HG03354 (cell line): ENCODE measurements around the gene CC2D2B.
"Not testable (repeated sequence)": the region's sequence is repeated elsewhere in the genome, so short reads cannot be mapped to it uniquely, and the experiment has no call there.

Source experiments
- ATAC-seq: cut with Tn5 transposase; IDR thresholded peaks from one replicate; pipeline ENCODE4 v1.9.1; 2021; ENCODE audit warnings: mild to moderate bottlenecking; ENCODE audit not compliant: unreplicated experiment, poor library complexity, severe bottlenecking

CC2D2B gene, protein sequence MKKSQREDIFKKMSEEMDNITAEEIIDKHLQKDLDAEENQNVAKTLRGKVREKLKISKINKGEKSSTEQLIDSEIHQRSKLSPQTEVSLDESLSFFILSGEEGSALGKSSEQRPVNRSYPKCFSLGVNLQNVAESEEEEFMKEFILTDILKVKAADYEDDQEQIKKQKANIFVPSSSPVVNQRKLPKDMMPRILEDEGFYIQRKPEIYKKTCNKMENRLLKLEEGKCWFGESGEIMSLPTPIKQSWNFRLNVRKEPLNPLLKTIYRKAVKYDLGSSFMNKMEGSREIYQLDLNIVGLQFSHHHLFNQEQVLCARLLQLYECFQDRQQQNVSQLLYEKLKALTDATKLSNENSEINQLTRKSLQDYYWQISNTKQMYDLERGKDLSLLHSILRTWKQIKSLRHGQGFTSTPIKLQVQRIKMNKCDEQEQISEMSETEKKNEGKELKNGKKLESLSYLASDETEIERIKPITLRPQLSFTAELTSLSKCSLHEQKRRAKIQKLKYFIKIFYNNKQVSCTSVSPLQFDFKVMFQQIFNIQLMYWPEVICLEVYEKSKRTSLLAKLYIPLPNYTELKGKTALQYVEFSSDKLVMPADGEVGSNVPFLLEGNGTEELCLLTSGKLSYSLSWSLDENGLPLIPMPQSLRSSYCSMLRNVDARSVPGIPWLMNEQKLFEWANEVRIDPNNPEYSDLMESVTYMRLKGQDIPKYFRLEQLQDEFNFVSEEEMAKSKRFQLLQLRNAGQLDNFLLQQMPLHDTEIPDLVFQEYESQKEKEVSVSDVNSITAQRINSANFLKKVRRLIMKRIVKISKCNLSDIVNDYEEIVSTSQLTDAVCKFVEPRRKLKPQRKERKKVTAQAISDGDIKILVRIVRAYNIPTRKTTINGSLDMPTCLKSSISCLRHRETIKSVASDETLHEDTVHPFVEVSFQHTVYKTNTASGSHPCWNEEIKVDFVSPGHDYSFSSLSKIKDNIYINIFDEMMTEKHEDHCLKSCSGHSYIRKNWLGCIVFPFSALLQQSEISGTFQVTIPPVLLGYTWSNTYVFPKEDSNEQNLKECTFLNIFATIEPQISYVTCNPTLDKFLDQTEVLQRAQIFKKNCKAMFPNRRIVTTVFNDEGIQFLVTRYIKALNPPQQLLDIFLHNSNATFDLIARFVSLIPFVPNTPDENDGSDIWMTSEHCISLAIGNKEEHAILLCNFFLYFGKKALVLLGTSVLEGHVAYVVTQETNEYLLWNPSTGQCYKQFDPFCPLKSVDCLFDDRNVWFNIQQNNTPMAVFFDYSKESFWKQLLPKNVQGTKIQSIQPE (N-terminal part only)

DNA sequence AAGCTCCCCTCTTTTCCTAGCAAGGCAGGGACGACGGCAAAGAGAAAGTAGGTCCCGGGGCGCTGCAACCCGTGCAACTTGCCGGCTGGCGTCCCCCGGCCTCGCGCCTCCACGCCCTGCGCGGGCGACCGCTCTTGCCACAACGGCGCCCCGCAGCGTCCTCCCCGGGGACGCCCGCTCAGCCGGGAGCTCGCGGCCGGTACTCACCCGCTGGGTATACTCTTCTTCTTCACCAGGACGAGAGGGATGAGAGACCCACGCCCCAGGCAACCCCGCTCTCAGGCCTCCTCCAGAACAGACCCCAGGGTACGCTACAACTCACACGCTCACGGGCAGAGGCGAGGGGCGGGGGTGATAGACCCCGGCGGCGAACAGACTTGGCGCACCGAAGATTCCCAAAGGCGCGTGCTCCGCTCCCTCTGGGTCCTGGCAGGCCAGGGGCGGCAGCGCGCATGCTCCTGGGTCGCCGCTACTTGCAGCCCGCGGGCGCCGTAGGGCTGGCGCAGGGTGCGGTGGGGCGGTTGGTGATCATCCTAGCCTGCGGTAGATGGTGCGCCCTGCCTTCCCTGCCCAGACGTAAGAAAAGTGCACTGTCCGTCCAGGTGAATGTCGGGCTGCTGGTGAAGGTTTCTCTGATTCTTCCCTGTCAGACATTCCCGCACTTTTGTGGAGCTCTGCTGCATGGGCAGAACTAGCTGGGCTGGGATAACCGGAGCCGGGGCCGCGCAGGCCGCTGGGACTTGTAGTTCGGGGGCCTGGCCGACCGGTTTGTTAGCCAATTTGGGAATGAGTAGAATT lies at the start of gene CC2D2B:
TSS of gene CC2D2B (plus strand) at position 520 of the 798 bp plus-strand sequence. CDS start 3,349 bp downstream, outside the sequence.
- ATAC-seq = peak; percentile 86

DNA sequence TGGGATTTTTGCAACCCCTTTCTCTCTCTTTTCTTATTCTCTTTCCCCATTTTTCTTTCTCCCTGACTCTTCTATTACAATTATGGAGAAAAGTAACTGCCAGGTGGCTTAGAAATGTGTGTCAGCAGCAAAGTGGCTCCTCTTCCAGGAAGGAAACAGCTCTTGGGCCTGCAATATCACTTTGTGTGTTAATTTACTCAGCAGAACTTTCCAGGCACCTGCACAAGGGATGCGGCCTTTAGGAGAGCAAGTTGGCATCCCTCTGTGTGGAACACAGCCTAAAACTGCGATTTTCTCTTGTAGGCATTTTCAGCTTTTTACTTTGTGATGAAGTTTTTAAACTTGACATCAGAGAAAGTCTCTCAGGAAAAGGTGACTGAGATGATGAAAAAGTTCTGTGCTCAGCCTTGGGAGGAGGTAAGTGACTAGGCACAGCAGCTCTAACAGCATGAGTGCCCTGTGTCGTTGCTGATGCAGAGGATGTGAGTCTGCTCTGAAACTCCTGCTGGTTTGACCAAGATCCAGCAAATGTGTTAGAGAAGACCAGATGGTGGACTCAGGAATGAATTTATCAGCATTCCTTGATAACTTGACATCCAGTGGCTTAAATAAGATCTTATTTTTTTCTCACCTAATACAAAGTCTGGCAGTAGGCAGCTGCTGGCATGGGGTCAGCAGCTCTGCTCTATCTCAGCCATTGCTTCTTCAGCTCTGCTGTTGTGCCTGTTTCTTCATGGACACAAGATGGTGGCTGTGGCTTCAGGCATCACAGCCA lies 47.4 kb upstream of the CC2D2B start:
- ATAC-seq = no peak

DNA sequence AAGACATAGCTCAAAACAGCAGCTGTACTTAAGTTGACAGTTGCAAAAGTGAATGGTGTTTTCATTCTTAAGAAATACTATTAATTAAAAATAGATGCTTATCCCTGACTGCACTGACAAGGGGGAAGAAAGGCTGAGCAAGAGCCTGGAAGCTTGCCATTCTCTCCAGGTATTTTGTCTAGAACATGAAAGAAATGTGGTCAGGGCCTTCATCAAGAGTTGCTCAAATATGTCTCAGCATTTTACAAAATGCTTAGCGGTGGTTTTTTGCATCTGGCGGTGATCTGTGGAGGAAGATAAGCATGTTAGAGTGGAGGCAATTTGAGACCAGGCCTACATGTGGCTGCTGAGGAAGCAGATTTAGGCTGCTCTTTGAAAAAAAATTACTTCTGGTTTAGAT lies 46.4 kb upstream of the CC2D2B start:
- ATAC-seq = no peak

DNA sequence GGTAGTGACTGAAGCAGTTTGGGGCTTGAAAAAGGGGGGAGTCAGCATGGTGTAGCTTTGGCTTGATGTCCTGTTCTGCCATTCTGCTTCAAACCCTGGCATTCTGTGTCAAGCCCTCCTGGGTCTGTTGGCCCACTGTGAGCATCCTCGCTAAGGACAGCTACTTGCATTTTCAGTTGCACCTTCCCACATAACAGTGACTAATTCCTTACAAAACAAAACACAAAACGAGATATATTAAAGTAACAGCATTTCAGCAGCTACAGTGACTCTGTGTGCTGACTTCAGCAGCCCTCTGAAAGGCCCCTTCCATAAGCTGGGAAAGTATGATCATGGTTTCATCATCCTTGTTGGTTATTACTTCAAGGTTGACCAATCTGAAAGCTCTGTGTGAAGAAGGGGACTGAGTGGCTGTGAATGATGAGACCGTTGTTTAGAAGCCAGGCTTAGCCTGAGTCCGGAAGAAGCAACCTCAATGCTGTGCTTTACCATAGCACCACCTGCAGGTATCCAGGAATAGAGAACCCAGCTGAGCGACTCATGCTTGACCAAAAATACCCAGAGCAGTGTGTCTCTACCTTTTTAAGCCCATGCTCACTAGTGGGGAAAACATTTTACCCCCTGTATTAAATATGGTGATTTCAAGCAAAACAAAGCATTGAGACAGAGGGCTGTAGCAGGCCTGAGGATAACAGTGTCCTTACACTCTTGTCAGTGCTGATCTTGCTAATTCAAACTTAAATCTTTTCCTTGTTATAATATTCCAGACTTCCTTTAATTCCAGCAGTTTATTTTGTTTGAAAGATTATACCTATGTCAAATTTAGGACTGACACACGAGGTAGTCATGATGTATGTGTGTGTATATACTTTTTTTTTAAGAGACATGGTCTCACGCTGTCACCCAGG lies 42.6 kb upstream of the CC2D2B start:
- peak; percentile 95 for ATAC-seq

DNA sequence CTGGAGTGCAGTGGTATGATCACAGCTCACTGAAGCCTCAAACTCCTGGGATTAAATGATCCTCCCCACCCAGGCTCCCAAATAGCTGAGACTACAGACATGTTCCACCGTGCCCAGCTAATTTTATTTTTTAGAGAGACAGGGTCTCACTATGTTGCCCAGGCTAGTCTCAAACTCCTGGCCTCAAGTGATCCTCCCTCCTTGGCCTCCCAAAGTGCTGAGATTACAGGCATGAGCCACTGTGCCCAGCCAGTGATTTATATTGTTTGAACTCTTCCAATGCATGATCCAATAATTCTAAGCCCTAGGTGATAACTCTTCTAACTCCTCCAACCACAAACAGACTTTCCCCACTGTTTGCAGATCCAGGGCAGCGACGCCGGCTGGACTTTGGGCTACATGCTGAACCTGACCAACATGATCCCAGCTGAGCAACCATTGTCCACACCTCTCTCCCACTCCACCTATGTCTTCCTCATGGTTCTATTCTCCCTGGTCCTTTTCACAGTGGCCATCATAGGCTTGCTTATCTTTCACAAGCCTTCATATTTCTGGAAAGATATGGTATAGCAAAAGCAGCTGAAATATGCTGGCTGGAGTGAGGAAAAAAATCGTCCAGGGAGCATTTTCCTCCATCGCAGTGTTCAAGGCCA lies 41.8 kb upstream of the CC2D2B start:
- no peak for ATAC-seq

DNA sequence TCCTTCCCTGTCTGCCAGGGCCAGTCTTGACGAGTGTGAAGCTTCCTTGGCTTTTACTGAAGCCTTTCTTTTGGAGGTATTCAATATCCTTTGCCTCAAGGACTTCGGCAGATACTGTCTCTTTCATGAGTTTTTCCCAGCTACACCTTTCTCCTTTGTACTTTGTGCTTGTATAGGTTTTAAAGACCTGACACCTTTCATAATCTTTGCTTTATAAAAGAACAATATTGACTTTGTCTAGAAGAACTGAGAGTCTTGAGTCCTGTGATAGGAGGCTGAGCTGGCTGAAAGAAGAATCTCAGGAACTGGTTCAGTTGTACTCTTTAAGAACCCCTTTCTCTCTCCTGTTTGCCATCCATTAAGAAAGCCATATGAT lies 41.3 kb upstream of the CC2D2B start:
- no peak for ATAC-seq

DNA sequence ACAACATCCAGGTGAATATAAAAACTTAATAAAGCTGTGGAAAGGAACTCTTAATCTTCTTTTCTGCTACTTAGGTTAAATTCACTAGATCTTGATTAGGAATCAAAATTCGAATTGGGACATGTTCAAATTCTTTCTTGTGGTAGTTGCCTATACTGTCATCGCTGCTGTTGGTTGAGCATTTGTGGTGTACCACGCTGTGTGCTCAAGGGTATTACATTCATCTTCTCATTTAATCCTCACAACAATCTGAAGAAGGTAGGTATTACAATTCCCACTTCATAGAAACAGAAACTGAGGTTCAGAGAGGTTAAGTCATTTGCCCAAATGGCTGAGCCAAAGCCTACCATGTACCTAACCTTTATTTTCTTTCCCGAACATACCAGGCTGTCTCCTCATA lies 39.9 kb upstream of the CC2D2B start:
- ATAC-seq = no peak

DNA sequence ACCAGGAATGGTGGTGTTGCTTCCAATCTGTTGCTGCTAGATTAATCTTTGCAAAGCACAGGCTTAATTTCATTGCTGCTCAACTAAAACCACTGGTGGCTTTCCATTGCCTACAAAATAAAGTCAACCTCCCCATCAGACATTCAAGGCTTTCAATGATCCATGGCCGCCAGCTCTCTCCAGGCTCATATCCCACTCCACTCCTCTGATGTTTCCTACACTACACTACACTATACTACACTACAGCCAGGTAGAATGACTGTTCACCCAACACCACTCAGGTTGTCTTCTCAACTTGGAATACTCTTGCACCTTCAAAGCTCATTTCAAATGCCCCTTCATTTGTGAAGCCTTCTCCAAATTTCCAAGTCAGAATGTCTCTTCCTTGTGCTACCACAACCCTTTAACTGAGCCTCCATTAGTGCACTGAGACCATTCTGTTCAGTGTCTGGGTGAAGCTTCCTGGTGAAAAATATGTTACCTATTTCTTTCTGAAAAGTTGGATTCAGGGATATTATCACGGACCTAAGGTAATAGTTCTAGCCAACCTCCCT lies 35.5 kb upstream of the CC2D2B start:
- ATAC-seq = no peak

DNA sequence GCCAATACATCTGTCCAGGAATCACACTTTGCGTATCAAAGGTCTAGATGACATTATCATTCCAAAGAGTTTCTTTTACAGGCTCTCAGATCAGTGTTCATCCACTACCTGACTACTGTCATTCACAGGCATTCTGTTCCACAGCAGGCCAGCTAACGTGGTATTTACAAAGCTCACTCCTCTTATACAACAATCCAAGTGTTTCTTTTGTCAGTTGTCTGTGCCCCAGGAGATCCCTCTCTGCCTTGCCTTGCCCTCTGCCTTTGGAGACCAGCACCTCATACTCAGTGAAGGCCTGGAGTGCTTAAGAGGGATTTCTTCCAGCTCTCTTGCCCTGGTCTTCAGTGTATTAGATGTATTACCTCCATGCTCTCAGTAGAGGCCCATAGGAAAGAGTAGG lies 34.6 kb upstream of the CC2D2B start:
- no peak for ATAC-seq

DNA sequence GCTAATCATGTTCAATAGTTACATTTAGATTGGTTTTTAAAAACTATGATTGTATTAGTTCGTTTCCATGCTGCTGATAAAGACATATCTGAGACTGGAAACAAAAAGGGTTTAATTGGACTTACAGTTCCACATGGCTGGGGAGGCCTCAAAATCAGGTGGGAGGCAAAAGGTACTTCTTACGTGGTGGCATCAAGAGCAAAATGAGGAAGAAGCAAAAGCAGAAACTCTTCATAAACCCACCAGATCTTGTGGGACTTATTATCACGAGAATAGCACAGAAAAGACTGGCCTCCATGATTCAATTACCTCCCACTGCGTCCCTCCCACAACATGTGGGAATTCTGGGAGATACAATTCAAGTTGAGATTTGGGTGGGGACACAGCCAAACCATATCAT lies 34.1 kb upstream of the CC2D2B start:
- ATAC-seq = no peak

DNA sequence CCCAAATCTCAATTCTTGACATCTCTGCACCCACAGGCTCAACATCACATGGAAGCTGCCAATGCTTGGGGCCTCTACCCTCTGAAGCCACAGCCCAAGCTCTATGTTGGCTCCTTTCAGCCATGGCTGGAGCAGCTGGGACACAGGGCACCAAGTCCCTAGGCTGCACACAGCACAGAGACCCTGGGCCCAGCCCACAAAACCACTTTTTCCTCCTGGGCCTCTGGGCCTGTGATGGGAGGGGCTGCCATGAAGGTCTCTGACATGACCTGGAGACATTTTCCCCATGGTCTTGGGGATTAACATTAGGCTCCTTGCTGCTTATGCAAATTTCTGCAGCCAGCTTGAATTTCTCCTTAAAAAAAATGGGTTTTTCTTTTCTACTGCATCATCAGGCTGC lies 33.0 kb upstream of the CC2D2B start:
- not testable (repeated sequence) for ATAC-seq

DNA sequence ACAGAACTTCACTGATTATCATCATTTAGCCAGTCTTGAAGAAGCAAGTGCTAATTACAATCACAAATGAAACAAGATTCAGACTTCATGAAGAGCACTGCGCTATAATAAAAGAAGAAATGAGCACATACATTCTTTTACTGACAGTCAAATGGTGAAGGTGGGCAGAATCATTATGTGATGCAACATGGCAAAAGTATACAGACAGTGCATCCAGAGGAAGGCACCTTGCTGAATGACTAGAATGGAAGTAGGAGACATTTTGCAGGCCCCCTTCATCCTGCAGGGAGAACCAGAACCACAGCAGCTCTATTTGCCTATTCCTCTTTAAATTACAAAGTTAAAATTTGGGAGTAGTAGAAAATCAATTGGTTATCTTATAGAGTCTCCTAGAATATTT lies 31.0 kb upstream of the CC2D2B start:
- ATAC-seq = no peak

DNA sequence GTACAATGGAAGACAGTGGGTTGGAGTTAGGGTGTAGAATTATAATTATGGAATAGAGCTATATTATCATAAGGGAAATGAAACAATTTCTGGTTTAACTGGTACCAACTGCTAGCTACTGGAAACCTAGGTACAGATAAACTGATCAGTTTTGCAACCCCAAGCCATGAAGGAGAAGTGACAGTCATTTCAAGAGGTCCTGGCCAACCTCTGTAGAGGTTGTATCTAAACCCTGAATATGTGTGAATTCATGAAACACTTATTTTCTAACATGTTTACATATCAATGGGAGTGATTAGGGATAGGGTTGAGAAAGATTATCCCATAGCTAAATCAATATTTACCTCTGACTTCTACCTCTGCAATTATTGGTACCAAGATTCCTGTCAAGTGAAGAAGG lies 29.9 kb upstream of the CC2D2B start:
- ATAC-seq = no peak

DNA sequence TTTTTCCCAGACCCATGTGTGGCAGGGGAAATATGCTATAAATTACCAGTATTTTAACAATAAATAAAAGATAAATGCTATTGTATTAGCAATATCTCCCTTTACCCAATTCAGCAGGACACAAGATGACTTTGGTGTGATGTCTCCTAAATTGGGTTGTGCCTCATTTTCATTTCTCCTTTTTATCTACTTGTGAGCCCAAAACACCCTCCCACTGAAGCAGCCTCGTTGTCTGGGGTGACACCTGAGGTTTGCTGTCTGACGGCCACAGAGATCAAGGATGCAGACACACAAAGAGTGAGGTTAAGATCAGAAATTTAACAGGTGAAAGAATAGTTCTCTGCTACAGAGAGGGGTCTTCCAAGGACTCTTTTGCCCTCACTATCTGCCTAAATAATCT lies 27.1 kb upstream of the CC2D2B start:
- no peak for ATAC-seq

DNA sequence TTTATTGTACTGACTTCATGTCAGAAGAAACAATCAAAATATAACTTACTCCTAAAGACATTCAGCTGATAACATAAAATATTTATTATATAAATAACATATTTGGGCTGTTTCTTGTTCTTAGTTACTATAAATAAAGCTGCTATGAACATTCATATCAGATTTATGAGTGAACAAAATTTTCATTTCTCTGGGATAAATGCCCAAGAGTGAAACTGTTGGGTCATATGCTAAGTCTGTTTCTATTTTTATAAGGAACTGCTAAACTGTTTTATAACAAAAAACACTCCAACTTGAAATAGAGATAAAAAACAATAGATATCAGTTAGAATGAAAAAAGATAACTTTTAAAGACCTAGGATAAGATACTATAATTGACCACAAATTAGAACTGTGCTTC lies 26.5 kb upstream of the CC2D2B start:
- ATAC-seq = no peak

DNA sequence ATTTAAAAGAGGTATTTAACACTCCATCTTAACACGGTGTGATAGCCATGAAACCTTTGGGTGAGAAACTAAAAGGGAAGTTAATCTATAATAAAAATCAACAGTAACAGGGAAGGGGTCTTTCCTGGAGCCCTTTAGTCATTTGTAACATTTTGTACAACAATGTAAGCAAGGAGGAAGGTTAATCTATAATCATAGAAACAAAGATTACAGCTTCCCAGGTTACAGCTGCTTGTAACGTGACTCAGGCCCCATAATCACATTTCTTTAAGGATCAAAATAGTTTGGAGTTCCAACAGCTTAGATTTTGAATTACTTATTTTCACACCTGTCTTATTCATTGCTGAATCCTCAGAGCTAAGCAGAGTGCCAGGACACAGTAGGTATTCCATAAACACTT lies 17.9 kb upstream of the CC2D2B start:
- no peak for ATAC-seq
